AG08396 (cell line): Measurements from ENCODE around the gene TFF1.

ENCODE experiments used
- DNase-seq: peaks from one replicate; pipeline ENCODE4 v3.0.0; 2012; ENCODE audit warnings: low spot score, mixed read lengths

Gene TFF1

DNA sequence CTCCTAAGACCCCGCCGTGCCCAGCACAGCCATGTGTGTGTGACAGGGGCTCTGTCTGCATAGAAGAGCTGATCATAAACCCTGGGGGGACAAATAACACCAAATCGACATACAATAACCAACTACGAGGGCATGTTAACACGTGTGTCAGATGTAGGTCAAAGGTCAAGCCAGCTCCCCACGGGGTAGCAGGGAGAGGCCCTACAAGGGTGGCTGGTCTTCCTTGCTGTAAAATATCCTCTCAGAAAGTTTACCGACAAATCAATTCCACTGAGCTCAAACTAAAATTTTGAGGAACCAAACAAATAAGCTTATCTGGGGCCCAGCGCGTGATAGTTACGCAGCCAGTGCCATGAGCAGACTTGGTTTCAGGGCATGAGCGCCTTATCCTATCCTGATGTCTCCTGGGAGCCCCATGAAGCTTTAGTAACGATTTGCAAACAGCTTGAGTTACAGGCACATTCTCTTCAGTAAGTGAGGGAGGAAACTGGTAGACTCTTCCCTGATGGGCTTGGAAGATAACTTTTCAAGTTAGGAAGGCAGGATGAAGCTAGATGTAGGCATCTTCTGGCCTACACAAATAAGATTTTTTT lies 32.2 kb upstream of the TFF1 start:
- no peak for DNase-seq

DNA sequence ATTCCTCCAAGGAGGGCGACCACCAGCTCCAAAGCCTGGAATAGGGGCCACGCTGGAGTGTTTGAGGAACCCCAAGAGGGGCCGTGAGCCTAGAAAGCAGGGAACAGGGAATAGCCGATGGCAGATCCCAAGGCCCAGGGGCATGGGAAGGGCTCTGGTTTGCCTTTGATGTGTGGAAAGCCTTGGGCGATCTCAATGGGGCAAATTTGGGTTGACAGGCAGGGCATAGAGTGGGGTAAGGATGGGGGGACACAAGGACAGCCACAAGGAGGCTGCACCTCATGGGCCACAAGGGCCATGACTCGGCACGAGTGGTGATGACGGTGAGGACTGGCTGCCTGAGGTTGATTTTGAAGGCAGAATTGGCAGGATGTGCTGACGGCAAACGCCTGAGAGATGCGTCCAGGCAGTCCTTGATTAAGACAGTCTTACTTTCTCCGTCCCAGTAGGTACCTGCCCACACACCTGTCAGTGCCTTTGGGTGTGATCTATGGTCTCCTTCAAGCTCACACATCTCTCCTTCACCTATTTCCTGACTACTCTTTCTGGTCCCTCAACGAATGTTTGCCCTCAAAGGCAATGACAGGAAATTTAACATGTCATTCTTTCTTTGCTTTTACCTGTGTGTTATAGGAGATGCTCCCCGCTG lies 31.5 kb upstream of the TFF1 start:
- DNase-seq, result no peak

DNA sequence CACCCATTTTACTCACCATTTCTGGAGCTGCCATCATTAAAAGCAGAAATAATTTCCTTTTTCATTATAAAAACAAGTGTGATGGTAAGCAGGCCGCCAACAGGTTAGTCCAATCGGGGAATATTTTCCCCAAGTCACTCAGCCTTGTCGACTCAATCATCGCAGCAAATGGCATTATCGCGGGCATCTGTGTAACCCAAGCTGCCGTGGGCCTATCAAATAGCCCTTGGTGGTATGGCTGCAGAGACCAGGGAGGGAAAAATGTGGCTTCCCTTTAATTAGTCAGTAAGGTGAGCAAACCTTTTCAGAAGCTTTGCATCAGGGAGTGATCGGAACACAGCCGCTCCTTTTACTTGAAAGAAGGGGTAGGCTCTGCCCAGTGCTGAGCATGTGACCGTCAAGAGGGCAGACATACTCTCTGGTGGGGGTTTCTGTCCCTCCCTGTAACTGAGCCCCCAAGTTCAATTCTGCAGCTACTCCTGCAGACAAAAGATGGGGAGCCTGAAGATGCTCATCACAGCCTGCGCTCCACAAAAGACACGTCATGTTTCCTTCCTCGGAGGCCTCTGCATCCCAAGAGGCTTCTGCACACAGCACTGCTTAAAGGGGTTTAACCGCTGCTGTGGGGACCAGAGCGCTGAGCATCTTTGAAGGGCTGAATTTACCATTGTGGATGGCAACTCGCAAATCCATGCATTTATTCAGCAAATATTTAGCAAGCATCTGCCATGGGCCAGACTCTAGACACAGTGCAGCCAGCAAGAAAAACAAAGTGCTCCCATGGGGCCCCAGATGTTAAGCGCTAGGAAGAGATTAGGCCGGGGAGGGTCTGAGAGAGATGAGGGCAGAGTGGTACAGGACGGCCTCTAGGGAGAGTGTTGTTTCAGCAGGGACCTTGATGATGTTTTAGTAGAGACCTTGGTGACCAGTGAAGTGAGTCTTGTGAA lies 30.7 kb upstream of the TFF1 start:
- DNase-seq, result no peak

DNA sequence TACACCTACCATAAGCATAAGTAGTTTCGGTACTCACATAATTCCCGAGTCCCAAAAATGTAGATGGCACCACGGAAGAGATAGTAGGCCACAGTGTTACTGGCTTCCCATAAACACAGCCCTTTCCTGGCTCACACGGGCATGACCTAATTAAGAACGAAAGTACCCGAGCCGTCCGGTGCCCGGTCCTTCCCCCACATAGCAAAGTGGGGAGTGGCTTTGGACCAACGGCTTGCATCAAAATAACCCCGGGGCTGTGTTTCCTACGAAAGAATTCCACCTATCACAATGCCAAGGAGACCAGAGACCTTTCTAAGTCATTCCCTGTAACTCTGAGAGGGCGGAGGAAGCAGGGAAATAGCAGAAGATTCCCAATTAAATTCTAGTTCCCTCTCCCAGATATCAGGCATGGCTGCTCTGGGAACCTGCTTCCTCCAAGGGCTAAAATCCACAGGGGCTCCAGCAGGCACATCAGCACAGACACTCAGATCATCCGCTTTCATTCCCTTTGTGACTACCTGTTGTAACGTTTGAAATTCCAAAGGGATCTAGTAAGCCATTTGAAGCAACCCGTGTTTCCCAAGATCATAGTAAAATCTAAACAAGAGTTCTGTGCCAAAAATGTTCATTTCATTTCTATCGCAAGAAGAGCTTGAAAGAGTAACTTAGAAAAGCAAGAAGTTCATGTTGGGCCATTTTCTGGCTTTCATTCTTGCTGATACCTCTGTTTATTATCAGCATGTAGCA lies 29.7 kb upstream of the TFF1 start, which contains the start of gene TMPRSS3:
TMPRSS3 (minus strand) TSS at position 148 of the 747 bp plus-strand sequence. CDS start 635 bp downstream, outside the sequence.
- DNase-seq, result no peak

DNA sequence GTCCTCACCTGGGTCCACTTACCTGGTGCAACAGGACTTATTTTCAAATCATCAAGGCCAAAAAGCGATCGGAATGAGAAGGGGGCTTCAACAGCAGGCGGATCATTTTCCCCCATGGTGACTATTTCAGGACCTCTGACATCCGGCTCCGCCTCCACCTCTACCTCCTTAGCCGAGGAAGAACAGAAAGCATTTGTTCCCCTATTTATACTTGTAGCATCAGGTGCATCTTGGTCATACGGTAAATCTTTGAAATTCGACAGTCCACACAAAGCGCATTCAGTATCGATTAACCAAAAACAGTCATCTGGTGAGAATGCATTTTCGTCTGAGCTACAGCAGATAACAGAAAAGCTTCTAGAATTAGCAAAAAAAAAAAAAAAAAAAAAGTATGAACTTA lies 29.0 kb upstream of the TFF1 start:
- DNase-seq, result no peak

DNA sequence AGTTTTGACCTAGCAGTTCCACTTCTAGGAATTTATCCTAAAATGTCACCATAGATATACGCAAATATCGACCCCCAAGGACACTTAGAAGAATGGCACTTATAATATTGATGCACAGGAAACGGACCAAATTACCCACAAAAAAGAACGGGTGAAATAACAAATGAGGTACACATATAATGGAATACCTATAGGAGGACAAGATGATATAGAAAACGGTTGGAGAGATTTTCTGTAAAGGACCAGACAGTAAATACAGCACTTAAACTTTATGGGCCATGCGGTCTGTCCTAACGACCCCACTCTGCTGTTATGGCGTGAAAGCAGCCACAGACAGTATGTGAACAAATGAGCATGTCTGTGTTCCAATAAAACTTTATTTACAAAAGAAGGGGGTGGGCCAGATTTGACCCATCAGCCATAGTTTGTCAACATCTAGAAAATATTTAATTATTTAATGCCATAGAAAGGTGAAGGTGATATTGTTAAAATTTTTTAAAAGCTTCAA lies 27.2 kb upstream of the TFF1 start:
- DNase-seq, result no peak

DNA sequence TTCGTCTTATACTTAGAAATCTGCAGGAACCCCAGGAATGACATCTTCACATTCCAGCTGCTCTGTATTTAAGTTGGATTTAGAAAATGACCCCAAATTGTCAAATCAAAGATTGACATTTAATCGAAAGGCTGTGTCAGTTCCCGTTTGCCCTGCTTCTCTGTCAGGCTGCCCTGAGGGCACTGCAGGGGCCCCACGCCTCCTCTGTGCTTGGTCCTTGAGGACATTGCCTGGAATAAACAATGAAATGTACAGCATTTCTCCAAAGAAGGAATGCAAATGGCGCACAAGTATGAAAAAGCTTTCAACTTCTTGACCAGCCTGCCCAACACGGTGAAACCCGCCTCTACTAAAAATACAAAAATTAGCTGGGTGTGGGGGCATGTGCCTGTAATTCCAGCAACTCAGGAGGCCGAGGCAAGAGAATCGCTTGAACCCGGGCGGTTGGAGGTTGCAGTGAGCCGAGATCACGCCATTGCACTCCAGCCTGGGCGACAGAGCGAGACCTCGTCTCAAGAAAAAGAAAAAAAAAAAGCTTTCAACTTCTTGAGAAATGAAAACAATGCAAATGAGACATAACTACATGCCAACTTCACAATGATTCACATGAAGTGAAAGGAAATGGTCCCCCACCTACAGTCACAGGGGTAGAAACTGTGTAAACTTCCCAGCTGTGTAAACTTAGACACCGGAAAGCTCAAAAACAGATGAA lies 26.6 kb upstream of the TFF1 start:
- no peak for DNase-seq

DNA sequence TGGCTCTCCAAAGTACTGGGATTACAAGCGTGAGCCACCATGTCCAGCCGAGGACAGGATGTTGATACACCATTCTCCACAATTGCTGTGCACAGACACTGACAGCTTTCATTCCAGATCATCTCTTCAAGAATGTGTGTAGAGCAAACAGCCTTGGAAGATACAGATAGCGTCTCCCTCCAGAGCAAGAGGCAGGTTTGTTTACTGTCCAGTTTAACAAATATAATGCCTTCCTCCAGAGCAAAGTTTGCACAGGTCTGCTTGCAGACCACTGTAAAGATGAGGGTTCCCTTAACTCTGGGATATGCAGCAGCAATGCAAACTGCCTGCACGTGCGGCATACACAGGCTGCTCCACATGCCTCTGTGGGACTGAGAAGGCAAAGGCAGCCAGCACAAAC lies 25.0 kb upstream of the TFF1 start:
- DNase-seq, result no peak

DNA sequence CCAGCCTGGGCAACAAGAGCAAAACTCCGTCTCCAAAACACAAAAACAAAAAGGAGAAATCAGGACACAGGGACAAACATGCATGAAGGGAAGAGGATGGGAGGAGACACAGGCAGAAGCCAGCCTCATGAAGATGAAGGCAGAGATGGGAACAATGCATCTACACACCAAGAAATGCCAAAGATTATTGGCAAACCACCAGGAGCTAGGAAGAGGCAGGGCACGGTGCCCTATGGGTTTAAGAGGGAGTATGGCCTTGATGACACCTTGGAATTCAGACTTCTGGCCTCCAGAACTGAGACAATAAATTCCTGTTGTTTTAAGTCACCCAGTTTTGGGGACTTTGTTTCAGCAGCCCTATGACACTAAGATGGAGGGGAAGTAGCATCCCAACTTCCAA lies 24.4 kb upstream of the TFF1 start:
- DNase-seq, result no peak

DNA sequence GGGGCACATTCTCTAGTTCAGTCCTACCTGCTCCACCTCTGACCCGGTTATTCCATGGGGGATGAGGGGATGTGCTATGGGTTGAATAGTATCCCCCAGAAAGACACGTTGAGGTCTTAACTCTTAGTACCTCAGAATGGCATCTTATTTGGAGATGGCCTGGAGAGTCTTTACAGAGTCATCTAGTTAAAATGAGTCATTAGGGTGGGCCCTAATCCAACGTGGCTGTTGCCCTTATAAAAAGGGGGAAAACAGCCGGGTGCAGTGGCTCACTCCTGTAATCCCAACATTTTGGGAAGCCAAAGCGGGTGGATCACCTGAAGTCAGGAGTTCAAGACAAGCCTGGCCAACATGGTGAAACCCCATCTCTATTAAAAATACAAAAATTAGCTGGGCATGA lies 23.9 kb upstream of the TFF1 start:
- DNase-seq, result no peak

DNA sequence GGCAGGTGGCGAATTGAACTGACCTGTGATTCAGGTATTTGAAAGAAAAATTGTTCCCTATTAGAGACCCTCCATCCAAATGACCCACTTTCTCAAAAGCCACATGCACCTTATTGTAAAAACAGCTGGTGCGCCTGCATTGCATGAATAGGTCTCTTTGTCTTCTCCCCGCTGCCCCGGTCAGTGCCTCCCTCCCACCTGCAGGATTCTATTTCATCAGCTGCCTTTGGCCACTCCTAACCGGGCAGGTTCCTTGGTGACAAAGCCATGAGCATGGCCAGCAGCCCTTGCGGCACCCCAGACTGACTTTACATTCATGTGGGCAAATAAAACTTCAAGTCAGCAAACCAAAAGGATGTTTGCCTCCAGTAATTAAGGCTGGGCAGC lies 23.1 kb upstream of the TFF1 start:
- DNase-seq, result no peak

DNA sequence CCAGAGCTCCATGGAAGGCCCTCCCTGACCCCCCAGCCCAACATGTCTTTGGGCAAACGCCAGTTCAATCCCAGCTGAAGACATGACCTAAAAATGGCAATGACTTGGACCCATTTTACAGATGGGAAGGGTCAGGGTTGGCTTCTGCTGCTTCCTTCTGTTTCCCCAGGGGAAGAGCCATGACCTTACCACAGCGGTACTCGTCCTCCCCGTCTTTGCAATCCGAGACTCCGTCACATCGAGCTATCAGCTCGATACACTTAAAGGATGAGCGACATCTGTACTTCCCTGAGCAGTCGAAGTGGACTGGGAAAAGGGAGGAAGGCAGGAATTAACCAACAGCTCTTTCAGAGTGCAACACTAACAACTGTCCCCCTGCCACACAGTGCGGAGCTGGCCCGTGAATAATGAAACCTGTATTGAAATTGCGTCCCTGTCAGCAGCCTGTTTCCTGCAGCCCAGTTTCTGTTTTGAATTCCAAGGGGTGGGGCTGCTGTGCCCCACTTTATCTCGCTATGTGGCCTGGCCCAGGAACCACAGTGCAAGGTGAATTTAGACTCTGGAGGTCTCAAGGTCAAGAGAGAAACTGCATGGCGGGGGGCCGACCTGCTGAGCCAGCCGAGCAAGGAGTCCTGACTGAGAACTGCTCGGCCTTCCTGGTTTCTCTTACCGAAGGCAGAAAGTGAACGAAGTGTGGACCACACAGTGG lies 22.6 kb upstream of the TFF1 start:
- DNase-seq, result no peak

DNA sequence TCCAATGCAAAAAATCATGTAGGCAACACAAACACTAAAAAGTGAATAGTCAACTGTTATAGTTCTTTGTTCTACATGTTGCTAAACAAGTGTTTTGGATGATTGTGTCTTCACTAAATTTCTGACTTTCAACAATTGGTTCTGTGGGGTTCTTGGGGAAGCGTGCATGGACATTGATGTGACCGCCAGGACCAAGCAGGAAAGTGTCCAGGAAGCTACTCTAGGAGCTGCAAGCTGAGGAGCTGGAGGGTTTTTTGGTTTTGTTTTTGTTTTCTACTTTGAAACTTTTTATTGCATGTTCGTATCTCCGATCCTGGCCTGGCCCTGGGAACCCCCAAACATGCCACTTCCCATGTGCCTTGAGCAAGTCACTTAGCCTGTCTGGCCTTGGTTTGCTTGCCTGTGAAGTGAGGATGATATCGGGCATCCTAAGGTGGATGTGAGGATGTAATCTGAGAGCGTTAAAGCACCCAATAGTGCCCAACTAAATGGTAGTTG lies 21.6 kb upstream of the TFF1 start:
- DNase-seq, result no peak

DNA sequence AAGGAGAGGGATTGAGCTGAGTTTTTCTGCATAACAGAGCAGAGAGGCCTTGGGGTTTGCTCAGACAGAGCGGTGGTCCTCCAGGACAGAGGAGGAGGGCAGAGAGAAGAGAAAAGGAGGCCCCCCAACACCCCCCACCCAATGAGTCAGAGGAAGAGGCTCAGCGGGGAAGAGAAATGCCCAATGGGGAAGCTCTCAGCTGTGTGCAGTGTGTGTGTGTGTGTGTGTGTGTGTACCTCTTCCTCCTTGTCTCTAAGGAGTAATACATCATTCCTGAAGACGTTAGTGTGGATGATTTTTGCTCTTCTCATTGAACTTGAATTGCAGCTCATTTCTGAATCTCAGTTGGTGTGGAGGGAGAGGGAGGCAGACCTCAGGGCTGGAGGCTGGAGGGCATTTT lies 20.8 kb upstream of the TFF1 start:
- DNase-seq, result no peak

DNA sequence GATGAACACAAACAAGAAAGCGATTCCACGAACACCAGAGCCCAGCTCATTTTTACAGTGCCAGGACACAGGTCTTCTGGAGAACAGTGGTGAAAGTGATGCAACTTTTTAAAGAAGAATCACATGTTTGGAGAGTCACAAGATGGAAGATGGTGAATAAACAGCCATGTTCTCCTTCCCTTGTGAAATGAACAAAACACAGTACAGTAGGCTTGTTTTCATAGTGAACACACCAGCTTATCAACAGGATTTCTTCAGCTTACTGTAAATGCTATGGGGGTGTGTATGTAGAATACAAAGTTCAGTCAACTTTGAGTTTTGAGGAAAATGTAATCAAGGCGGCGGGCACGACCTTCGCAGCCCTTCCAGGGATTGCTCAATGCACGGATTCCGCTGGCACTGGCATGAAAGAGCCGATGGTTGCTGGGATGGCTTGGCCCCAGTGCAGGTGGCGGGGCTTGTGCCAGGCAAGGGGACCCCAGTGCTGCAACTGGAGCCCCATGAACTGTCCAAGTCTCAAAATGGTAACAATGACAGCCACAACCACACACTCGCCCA lies 19.8 kb upstream of the TFF1 start:
- no peak for DNase-seq

DNA sequence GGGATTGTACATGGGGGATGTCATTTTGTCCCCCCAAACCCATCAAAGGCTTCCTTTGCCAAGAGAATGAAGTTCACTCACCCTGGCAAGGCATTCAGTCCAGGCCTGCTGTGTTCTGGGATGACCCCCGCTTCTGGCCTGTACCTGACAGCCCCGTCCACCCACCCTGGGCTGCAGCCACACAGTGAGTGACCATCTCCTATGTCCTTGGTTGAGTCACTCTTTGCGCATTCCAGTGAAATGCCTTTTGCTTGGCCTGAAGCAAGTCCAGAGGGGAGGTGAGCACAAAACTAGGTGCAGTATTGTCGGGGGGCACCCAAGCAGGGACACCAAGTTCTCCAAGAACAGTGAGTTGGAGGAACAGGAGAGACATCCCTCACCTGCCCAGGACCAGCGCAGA lies 19.3 kb upstream of the TFF1 start:
- DNase-seq, result no peak

DNA sequence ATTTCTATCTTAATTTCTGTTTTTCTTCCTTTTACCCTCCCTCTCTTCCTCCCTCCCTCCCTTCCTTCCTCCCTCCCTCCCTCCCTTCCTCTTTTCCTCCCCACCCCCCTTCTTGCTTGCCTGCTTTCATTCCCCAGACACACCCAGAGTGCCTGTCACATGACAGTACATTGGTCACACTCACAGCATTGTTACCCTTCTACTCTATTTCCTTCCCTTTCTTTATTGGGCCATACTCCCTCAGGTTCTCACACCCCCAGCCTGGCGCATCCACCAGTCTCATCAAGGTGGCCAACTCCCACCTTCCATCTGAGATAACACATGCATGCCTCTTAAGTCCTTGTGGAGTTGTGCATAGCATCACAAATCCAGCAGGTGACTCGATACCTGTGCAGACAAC lies 18.7 kb upstream of the TFF1 start:
- DNase-seq, result no peak

DNA sequence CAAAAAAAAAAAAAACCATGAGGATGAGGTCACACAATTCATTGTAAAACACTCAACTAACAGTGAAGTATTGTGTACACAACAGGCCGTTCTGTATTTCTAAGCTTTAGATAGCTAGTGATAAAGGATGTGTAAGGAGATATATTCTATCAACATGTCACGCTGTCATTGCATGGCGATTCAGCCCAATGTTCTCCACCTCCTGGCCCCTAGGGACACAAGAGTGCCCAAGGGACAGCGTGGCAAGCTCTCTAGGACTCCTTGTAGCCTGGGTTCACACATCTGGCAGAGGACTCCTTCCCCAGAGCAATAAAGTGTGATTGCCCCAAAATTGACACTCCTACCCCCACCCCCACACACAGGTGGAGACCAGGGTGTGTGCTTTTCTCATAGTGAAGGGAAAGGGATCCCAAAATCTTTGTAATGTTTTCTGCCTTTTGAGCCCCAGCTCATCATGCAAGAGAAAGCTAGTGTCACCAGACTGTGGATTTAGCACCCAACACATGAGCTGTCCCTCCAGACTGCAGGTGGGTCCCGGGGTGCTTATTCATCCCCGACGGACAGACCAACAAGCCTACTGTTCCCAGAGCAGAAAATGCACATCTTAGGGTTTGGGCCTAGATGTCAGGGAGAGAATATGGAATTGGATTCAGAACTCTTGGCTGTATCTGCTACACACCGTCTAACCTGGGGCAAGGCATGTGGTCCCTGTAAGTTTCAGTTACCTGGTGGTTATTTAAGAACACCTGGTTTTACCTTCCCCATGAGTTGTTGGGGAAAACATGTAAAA lies 18.0 kb upstream of the TFF1 start:
- DNase-seq, result no peak

DNA sequence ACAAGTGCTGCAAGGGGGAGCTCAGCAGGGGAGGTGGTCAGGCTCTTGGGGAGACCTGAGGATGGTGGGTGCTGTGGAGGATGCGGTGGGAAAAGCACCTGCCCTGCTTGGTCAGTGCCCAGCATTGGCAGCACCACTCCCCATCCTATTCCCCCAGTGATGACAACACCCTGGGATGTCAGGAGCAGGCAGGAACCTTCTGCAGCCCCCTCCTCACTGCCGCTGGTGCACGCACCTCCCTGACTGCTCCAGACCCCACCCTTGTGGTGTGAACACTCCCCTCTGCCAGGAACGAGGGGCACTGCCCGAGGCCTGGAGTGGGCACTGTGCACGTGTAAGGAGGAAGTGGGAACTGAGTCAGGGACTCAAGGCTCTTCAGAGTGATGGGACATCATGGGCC lies 17.0 kb upstream of the TFF1 start:
- DNase-seq, result no peak

DNA sequence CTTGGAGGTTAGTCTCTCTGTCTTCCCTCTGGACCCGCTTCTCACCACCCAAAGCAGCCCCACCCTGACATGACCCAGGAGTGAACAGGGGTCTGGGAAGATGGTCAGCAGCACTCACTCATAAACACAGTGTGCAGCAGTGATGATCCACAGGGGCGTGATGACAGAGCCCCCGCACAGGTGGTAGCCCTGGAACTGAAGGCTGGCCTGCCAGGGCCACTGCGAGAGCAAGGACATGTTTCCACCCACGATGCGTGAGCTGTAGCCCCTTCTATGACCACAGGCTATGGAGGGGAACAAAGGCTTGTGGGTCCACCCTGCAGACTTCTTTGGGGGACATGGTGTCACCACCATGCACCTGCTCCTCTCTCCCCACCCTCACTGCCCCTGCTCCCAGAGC lies 16.6 kb upstream of the TFF1 start:
- no peak for DNase-seq
